ENCODE results near the gene ATP8B4.

ATP8B4 gene

DNA sequence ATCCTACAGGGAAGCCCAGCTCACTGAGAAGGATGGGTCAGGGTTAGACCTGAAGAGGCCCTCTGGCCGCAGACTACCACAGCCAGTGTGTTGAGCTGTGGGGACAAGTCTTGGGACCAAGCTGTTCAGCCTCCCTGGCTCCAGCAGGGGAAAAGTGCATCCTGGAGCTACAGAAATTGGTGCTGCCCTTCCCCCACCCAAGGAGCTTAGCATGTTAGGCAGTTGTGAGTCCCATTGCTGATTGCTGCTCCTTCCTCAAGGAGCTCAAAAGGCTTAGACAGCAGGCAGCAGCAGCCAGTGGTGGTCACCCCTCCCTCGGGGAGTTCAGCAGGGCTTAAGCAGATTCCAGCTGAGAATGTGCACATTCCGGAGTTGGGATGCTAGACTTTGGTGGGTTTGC, 165.6 kb downstream of the ATP8B4 start:
- DNase-seq (ENCODE audit: low spot score), result no peak

DNA sequence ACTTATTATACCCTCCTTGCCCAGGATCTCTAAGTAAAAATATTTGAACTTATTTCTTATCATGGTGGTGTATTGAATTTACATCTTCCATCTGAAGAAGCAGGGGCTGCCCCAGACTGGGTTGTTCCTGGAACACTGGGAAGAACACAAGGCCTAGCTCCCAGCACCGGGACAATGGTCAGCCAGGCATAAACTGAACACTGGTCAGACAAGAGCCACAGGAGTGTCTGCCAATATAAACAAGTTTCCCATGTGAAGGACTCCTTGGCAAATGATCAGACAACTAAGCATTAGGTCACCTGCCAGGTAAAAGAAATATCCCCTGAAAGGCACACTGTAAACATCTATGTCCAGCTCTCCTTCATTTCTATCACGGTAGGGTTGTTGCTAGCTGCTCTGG, 172.4 kb downstream of the ATP8B4 start:
- DNase-seq (ENCODE audit: low spot score), result no peak

DNA sequence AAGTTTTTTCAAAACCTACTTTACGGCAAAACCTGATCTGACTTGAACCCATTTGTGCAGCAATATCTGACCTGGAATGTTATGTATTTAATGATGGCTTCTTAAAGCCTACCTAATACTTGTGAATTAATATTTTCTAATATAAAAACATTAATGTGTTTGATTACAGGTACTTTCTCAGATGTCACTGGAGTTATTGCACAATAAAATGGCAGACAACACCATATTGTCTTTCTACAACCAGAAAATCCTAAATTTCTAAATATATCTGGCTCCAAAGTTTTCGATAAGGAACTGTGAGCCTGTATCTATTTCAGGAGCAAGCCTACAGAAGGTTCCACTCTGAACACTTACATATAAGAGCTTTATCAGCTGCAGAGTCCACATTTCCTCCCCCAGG, 184.5 kb downstream of the ATP8B4 start:
- no peak for DNase-seq (ENCODE audit: low spot score)

DNA sequence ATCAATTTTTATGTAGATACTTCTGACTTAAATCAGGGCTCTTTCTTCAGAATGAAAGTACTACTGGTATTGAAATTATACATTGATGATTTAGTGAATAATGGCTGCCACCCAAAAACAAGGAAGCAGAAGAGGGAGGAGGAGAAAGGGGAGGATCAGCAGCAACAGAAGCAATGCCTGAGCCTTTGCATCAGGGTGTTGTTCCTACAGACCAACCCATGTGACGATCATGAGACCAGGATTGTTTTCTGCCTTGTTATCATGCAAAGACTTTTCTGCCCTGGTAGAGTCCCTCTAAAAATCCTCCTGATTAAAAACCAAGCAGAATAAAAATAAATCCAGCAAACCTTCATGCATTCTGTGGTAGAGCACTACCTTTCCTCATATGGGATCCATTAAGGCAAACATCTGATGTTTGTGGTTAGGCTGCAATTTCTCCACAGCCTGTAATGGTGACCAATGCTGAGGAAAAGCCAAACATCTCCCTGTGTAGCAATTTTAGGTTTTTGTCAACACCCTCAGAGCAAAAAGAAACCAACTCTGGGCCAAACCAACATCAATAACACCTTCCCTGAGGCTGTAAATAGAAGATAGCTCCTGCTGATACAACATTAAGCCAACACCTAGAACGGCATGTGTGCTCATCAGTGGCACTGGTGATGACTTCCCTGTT, 191.7 kb downstream of the ATP8B4 start:
- DNase-seq (ENCODE audit: low spot score), result no peak

GRCh38 chr15:49926740-49927139, 192.3 kb downstream of the ATP8B4 start:
- DNase-seq (ENCODE audit: low spot score), result no peak

DNA sequence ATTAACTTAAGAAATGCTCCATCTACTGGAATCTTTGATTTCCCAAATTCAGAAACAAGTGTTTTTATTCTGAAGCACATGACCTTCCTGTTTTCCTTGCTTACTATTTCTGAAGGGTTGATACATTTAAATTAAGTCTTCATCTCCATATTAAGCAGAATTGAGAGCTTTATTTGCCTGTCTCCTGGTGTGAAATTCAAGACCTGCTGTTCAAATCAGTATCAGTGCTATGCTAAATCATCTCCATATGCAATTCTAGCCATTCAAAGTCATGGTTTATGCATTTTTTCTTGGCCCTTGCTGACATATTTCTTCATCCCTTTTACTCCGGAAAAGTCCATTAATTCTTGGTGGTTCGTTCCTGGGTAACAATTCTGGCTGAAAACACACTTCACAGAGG, 195.4 kb downstream of the ATP8B4 start:
- no peak for DNase-seq (ENCODE audit: low spot score)

DNA sequence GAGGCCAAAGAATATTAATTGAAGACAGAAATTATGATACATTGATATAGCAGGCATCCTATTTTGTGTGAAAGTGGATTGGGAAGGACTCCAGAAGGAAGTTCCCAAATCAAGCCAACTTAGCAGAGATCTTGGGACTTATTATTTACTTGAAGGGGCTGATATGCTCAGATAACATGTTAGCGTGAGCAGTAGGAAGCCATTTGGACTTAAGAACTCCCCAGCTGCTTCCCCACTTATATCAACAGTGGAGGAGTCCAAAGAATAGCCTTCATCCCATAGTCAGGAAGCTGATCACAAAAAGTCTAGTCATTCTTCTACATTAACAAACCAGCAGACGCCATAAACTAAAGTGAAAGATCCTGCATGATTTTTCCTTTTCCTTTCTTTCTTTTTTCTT, 200.0 kb downstream of the ATP8B4 start:
- DNase-seq (ENCODE audit: low spot score), result no peak

- no peak for DNase-seq (ENCODE audit: low spot score)
These were observed 200.9 kb downstream of the ATP8B4 start for GRCh38 chr15:49918121-49918520.

DNA sequence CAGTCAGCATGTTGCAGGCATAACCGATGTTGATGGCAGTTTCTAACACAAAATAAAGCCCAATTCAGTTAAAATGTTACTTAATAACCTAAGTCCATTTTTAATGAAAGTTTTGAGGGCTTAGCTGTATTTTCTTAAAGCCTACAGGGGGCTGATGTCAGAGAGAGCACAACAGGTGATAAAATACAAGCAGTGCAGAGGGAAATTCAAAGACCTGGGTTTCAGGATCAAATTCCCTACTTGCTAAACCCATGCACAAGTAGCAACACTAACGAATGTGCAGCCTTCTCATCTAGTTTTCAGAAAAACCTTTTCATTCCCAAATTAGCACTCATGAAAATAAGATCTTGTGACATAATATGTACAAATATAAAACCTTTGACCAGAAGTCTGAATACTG, 202.0 kb downstream of the ATP8B4 start:
- no peak for DNase-seq (ENCODE audit: low spot score)

DNA sequence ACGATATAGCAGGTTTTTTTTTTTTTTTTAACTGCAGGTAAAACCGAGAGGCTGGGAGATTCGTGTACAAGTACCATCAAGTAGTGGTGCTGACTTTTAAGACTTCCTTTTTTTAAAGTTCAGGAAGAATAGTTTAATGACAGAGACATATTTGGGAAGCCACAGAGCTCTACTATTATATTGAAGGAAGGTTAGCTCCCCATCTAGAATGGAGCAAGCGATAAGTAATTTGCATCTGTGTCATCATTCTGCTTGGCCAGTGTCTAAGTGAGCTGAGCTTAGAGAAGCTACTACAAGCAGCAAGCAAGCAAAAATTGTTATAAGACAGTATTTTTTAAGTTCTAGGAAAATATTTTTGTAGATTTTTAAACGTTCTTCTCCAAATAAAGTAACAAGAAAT, 203.2 kb downstream of the ATP8B4 start:
- DNase-seq (ENCODE audit: low spot score), result no peak

- DNase-seq (ENCODE audit: low spot score), result no peak
These were observed 210.1 kb downstream of the ATP8B4 start for GRCh38 chr15:49908933-49909295.

DNA sequence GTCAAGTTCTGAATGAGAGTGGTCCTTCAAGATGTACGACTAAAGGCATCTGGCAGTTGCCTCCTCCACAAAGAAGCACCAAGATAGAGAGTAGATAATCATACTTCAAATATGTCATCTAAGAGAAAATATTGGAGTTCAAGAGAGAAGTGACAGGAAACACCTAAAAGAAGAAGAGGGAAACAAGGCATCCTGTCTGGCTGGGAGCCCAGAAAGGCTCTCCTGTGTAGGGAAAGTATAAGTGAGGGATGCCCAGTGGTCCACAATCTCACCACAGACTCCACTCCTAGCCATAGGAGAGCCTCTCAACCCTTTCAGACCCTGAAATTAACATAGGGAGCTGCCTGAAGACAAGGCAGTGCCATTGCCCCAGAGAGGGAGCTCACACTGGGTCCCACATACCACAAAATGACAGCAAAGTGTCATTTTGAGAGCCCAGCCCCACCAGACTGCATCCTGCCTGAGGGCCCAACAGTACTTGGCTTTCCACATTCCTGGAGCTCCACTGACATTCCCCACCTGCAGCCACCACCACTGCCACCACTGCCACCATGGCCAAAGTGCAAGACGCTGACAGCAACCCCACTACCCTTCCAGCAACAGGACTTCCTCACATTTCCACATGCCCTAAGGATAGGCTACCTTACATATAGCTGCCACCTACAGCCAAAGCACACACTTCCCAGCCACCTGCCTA, 210.6 kb downstream of the ATP8B4 start:
- no peak for DNase-seq (ENCODE audit: low spot score)

- no peak for DNase-seq (ENCODE audit: low spot score)
These were observed 212.1 kb downstream of the ATP8B4 start for GRCh38 chr15:49906966-49907365.

- DNase-seq (ENCODE audit: low spot score), result no peak
These were observed 213.8 kb downstream of the ATP8B4 start for GRCh38 chr15:49905221-49905620.

- no peak for DNase-seq (ENCODE audit: low spot score)
These were observed 214.7 kb downstream of the ATP8B4 start for GRCh38 chr15:49904296-49904695.

- DNase-seq (ENCODE audit: low spot score), result no peak
These were observed 216.1 kb downstream of the ATP8B4 start for GRCh38 chr15:49902685-49903501.

DNA sequence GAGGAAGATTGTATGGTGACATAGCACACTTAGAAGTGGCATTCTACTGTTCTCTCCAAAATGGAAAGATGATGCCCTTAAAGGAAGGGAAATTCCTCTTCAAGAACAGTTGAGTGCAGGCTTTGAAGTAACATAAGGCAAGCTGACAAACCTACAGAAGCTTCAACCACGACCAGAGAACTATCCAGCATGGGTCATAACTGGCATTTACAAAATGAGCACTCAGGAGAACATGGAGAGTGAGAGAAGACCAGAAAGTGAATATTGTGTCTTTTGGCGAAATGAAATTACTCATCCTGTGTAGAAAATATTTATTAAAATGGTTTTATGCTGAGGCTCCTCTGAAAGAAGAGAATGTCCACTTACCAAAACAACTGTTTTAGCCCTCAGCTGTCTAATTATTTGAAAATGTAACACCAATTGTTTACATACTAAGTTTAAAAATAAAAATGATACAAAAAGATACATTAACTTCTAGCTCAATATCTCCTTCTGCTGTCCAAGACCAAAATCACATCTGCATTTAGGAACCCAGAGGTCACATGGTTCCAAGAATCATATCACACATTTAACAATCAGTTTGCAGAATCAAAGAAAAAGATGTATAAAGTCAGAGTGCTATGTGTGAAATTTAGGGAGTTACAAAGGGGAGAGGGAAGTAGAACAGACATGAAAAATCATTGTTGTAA, 216.9 kb downstream of the ATP8B4 start:
- DNase-seq (ENCODE audit: low spot score), result no peak

GRCh38 chr15:49901321-49901720, 217.7 kb downstream of the ATP8B4 start:
- DNase-seq (ENCODE audit: low spot score), result no peak

DNA sequence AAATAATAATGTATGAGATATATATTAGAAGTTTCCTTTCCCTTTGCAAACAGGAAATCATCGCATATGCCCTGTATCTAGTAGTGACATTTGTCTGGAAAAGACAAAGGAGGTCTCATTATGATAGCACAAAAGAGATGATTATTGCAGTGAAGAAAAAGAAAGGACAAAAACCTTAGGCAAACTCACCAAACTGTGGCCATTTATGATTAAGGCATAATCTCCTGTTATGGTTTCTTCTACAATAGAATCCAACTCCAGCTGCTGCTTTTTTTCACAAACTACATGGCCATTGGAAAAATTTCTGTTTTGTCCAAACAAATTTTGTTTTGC, 218.2 kb downstream of the ATP8B4 start:
- no peak for DNase-seq (ENCODE audit: low spot score)

- DNase-seq (ENCODE audit: low spot score), result no peak
These were observed 218.8 kb downstream of the ATP8B4 start for GRCh38 chr15:49900006-49900902.

DNA sequence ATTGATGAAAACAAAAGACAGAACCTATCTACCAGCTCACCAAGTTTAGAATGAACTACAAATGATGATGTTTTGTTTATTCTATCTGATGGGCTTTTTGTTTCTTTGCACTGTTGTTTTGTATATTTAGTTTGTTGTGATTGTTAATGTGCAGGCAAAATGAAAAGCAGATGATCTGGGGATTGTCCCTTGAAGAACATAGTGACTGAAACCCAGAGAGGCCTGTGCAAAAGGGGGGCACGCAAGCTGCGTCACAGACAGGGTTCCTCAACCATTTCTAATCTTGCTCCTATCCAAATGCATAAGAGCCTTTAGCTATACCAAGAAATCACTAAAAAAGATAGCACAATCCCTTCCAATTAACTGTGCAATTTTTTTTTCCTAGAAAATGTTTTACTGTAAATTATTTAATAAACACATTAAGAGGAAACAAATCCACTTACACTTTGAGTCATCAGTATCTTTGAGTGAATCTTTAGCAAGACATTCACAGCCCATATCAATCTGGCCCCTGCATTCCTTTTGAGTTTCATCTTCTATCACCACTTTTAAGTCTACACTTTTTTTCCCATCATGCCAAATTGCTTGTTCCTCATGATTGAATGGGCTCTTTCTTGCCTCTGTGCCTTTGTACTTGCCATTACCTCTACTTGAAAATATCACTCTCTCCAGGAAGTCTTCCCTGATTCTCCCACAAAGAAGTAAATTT, 220.3 kb downstream of the ATP8B4 start:
- DNase-seq (ENCODE audit: low spot score), result no peak

Measured in iPS-NIHi11 (cell line).